Measurements from ENCODE around the gene GPC3.

GRCh38 chrX:133987188-133987587, 1.8 kb upstream of the GPC3 start:
- TF ChIP-seq CTCF (IDR thresholded peaks at IDR 0.05) (no peak), POLR2A (IDR thresholded peaks at IDR 0.05) (no peak)
